Spleen (tissue), 11 donors: ENCODE measurements around the gene OTUD7B. TPM values are rescaled to one million over a fixed set of nuclear protein-coding genes. Genes with fewer than 3 reads are reported as not detected.
A peak's percentile ranks its signal among the peaks of the same experiment; 100 is the strongest.

Experiments used
- DNase-seq: peaks from one replicate; pipeline ENCODE4 v3.0.0-alpha.2; 2020
- H3K27ac ChIP-seq, 8 donors: fragments of 200-600 bp; sonication (generic) in 7 of 8; 1 replicate in 4 of 8; 2 replicates in 4 of 8; pipeline versions ENCODE4 v1.5.0 to v1.8.0; 2016 to 2021; ENCODE audit warnings: inconsistent platforms in 4 of 8, mild to moderate bottlenecking in 4 of 8, moderate library complexity in 1 of 8
- H3K27me3 ChIP-seq, 7 donors: fragments of 200-600 bp; sonication (generic) in 6 of 7; replicated peaks in 1 of 7; 1 replicate in 4 of 7; 2 replicates in 3 of 7; pipeline versions ENCODE4 v1.5.0 to v1.8.0; 2016 to 2021; ENCODE audit warnings: inconsistent platforms in 3 of 7, mild to moderate bottlenecking in 1 of 7
- H3K36me3 ChIP-seq, 6 donors: fragments of 200-600 bp; sonication (generic) in 5 of 6; 1 replicate in 4 of 6; 2 replicates in 2 of 6; pipeline versions ENCODE4 v1.5.0 to v1.8.0; 2016 to 2021; ENCODE audit warnings: inconsistent platforms in 2 of 6
- H3K4me1 ChIP-seq, 6 donors: fragments of 200-600 bp; sonication (generic) in 5 of 6; 1 replicate in 3 of 6; 2 replicates in 3 of 6; pipeline versions ENCODE4 v1.5.0 to v1.8.0; 2016 to 2021; ENCODE audit warnings: inconsistent platforms in 3 of 6
- H3K4me3 ChIP-seq, 8 donors: fragments of 200-600 bp; sonication (generic) in 7 of 8; 1 replicate in 4 of 8; 2 replicates in 4 of 8; pipeline versions ENCODE4 v1.5.0 to v1.8.0; 2016 to 2021; ENCODE audit warnings: inconsistent platforms in 4 of 8, mild to moderate bottlenecking in 4 of 8, moderate library complexity in 2 of 8
- H3K9me3 ChIP-seq, 8 donors: fragments of 200-600 bp; sonication (generic) in 7 of 8; 1 replicate in 4 of 8; 2 replicates in 4 of 8; pipeline versions ENCODE4 v1.5.0 to v1.8.0; 2016 to 2021; ENCODE audit warnings: inconsistent platforms in 4 of 8
- CTCF ChIP-seq, 11 experiments: fragments of 200-600 bp in 7 of 11; fragments of 450-650 bp in 4 of 11; sonication (generic) in 4 of 11; IDR thresholded peaks in 8 of 11; conservative IDR thresholded peaks in 3 of 11; 1 replicate in 7 of 11; 2 replicates in 4 of 11; pipeline versions ENCODE4 v1.4.0 to v1.8.0; 2016 to 2021; ENCODE audit warnings: antibody characterized with exemption in 11 of 11, inconsistent platforms in 4 of 11, mild to moderate bottlenecking in 1 of 11
- POLR2A ChIP-seq, 3 donors: fragments of 450-650 bp; IDR thresholded peaks; one replicate each; pipeline ENCODE4 v1.5.1; 2017; ENCODE audit warnings: antibody characterized with exemption in 3 of 3, mild to moderate bottlenecking in 1 of 3
- POLR2AphosphoS5 ChIP-seq, 3 donors: sonication (generic); formaldehyde crosslinking; IDR thresholded peaks; one replicate each; pipeline ENCODE4 v1.5.1; 2017; ENCODE audit warnings: antibody characterized with exemption in 3 of 3
- WGBS, 5 donors: extraction: QIAGEN DNeasy Blood & Tissue Kit in 3 of 5; methylation state at CpG; one replicate each; pipeline versions ENCODE4 v1.1.5 to v1.1.7; 2013 to 2018; 5-methylcytosine and 5-hydroxymethylcytosine counted together
- intact Hi-C: fragments of 100-400 bp; cut with DNase I; formaldehyde crosslinking; loops from one replicate; pipeline ENCODE4 v1.15.0; 2023; ENCODE audit warnings: low total_unique reads
- polyA plus RNA-seq, 3 donors: library from polyadenylated mRNA; stranded (reverse); fragments of 200-250 nt; gene quantifications; one replicate each; pipeline ENCODE4 v1.2.1, GENCODE V29; 2013
- total RNA-seq, 7 donors: library from RNA; depleted of rRNA in 3 of 7; stranded (reverse); fragments of >200 nt in 3 of 7; fragmentation: NEBNext Ultra II Directional in 4 of 7; extraction: Animal tissue kit (Norgen Biotek cat#: 25700) in 4 of 7; gene quantifications; one replicate each; pipeline versions ENCODE4 v1.1.0 to v1.2.1, GENCODE V29; 2016 to 2021
- donor health status: healthy with polysubstance abuse.
- donor health status: DM: no; HTN: no; CAD: no; lungs with moderate emphysema.
- donor health status: DM: no; HTN: no; CAD: no.
- donor health status: Bipolar disorder and iron deficiency.
- donor health status: healthy.
- donor health status: DM: no; HTN: no; CAD: no.
- donor health status: DM: yes; HTN: yes; CAD: no.

OTUD7B gene
- total and polyA plus RNA-seq, 10 donors, result 0.70 to 20.5 (median 12.1) TPM

GRCh38 chr1:149914545-149914944 is 96.0 kb downstream of the OTUD7B start:
- Histone ChIP-seq H3K27me3 (peaks cover 0 to 26% (median 8%) of the 10 kb centered on the region in 7 donors), H3K36me3 (no peaks in the 10 kb centered on the region), H3K9me3 (no peaks in the 10 kb centered on the region), H3K4me1 (peaks cover 0 to 30% (median 23%) of the 10 kb centered on the region in 6 donors), H3K4me3 (no peak overlapping the region), H3K27ac (no peak overlapping the region)
- no peak for DNase-seq
- intact Hi-C loops, result no loop called here
- no peak for TF ChIP-seq CTCF (IDR thresholded peaks at IDR 0.05 in 8 of 11, conservative IDR thresholded peaks at IDR 0.05 in 3 of 11)
- no peak for TF ChIP-seq POLR2AphosphoS5 (IDR thresholded peaks at IDR 0.05)
- no peak for TF ChIP-seq POLR2A (IDR thresholded peaks at IDR 0.05)
- WGBS, 5 donors, result 67 to 88% (median 82%) methylated on average over 1 of the region's 1 CpG

- Histone ChIP-seq H3K27ac (no peak overlapping the region), H3K9me3 (no peaks in the 10 kb centered on the region), H3K4me1 (no peaks in the 10 kb centered on the region), H3K27me3 (no peaks in the 10 kb centered on the region), H3K4me3 (no peak overlapping the region), H3K36me3 (peaks cover 0 to 12% (median 0%) of the 10 kb centered on the region in 6 donors)
- intact Hi-C loops, result no loop called here
- WGBS, 5 donors, result 90 to 96% (median 94%) methylated on average over 10 of the region's 10 CpGs
- peak; percentile 32 for DNase-seq
- no peak for TF ChIP-seq POLR2AphosphoS5 (IDR thresholded peaks at IDR 0.05)
- TF ChIP-seq POLR2A (IDR thresholded peaks at IDR 0.05), result no peak
- TF ChIP-seq CTCF (IDR thresholded peaks at IDR 0.05 in 8 of 11, conservative IDR thresholded peaks at IDR 0.05 in 3 of 11), result no peak
Observed at GRCh38 chr1:149906570-149907075, 103.9 kb downstream of the OTUD7B start.

GRCh38 chr1:149903836-149904491 is 106.6 kb downstream of the OTUD7B start:
- Histone ChIP-seq H3K27me3 (no peaks in the 10 kb centered on the region), H3K27ac (no peak overlapping the region), H3K4me3 (no peak overlapping the region), H3K9me3 (no peaks in the 10 kb centered on the region), H3K36me3 (peaks cover 0 to 12% (median 0%) of the 10 kb centered on the region in 6 donors), H3K4me1 (peaks cover 5 to 18% (median 10%) of the 10 kb centered on the region in 6 donors)
- peak; percentile 53 for DNase-seq
- 86 to 96% (median 88%) methylated on average over 5 of the region's 5 CpGs for WGBS, 5 donors
- intact Hi-C loops, result no loop called here
- TF ChIP-seq POLR2AphosphoS5 (IDR thresholded peaks at IDR 0.05), result no peak
- no peak for TF ChIP-seq POLR2A (IDR thresholded peaks at IDR 0.05)
- no peak for TF ChIP-seq CTCF (IDR thresholded peaks at IDR 0.05 in 8 of 11, conservative IDR thresholded peaks at IDR 0.05 in 3 of 11)

GRCh38 chr1:149899460-149900284 is 110.9 kb downstream of the OTUD7B start, which contains the start of gene BOLA1:
Gene BOLA1 (plus strand): TSS chr1:149899568. CDS start chr1:149900060, 492 bp downstream.
- Histone ChIP-seq H3K4me1 (peaks cover 5 to 20% (median 10%) of the 10 kb centered on the region in 6 donors), H3K27me3 (no peaks in the 10 kb centered on the region), H3K27ac (peak within 1 kb of the TSS; percentile 79 to 92 (median 90)), H3K4me3 (peak within 1 kb of the TSS; percentile 47 to 73 (median 60)), H3K36me3 (peaks cover 0 to 3% (median 0%) of the 10 kb centered on the region in 6 donors), H3K9me3 (no peaks in the 10 kb centered on the region)
- TF ChIP-seq CTCF (IDR thresholded peaks at IDR 0.05 in 8 of 11, conservative IDR thresholded peaks at IDR 0.05 in 3 of 11) (peak in 1 of 11 experiments; percentile 19), POLR2A (IDR thresholded peaks at IDR 0.05) (peak in 1 of 3 donors; percentile 79), POLR2AphosphoS5 (IDR thresholded peaks at IDR 0.05) (peak; percentile 97 to 99 (median 97))
- intact Hi-C loops, result no loop called here
- WGBS, 5 donors, result 8 to 13% (median 9%) methylated on average over 46 to 65 of the region's 65 CpGs
- peak; percentile 98 for DNase-seq
